SIG-M5 treated with dmso at 0.1 percent for 504 hours (cell line): ENCODE measurements around the gene FHAD1.

Source experiments
- DNase-seq: peaks from one replicate; lab custom pipeline; 2025; ENCODE audit not compliant: unreplicated experiment; lab: John Stamatoyannopoulos, UW

The FHAD1 gene

DNA sequence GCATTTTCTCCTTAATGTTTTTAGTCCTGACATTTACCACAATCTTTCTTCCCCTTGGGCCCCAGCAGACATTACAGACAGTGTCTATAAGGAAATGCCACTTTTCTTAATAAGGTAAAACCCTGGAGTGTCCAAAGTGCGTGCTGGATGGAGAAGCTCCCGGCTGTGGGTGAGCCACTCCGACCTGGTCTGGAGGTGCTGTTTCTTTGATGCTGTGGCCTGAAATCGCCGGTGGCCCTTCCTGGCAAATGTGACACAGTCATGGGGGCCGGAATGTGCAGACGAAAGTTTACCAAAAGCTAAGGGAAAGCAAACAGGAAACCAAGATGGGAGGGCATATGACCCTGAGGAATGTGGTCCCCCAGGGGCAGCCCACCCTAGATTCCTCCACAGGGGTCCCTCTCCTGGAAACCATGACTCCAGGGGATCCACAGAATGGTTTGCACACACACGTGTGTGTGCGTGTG is 77.9 kb downstream of the FHAD1 start:
- no peak for DNase-seq

- no peak for DNase-seq
These were observed 78.5 kb downstream of the FHAD1 start for GRCh38 chr1:15325375-15326085.

GRCh38 chr1:15326691-15327588 is 79.9 kb downstream of the FHAD1 start:
- DNase-seq: no peak

DNA sequence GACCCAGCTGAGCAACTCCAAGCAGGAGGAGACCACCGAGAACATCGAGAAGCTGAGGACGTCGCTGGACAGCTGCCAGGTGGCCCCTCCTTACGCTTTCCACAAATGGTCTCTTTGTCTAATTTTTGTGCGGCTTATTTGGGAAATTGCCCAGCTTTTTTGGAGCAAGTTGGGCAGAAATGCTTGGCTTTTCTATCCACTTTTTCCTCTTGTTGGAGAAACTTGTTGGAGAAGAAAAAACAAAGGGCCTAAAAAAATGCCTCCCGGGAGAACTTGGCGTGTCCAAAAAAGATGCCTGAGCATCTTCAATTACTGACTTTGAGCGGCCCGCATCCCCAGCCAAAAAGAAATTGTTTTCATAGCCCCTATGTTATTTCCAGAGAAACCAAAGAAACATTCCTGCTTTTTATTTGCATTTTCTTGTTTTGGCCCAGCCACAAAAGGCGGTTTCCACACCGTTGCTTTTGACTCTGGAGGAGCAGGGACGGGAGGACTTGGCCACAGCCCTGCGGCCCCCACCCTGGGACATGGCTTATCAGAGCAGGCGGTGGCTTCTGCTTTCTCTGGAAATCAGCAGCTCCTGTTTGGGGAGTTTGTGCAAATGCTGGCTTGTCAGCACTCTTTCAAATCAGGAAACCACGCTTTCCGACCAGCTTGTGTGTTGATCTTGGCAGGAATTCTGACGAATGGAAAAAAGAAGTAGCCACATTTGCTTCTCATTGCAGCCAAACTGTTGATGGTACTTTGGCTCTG is 81.5 kb downstream of the FHAD1 start:
- DNase-seq: no peak

DNA sequence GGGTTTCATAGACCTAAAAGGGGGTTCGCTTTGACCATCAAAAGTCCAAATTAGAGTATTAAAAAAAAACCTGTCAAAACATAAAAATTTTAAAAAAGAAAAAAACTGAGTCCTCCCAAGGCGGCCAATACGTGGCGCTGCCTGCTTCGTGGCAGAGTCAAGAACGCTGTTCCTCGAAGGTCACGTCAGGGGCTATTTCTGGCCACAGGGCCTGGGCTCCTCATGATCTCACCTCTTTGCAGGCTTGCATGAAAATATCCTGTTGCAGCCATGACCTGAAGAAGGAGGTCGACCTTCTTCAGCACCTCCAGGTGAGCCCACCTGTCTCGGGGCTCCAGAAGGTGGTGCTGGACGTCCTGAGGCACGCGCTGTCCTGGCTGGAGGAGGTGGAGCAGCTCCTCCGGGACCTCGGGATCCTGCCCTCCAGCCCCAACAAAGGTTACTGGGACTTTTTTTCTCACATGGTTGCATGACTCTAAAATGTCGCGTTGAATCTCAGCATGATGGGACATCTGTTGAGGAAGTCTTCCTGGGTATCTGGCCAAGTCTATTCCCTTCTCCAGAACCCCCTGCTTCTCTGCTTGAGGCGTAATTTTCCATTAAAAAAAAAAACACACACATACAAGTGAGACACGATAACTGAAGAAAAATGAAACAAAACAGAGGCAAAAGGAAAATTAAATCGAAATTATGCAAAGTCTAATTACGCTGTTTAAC is 82.2 kb downstream of the FHAD1 start:
- no peak for DNase-seq

DNA sequence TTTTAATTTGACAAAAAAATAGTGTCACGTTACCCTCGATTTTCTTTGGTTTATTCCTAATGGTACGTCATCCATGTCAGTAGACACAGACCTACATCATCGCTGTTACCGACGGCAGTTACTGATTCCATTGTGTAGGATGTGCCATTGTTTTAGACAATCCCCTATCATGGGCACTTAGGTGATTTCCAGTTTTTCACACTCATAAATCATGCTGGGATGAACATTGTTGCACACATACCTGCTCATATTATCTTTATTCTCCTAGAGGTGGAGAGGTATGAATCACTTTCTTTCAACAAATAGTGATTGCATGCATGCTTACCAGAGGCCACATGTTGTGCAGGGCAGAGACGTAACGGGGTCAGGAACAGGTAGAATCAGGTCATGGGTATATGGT is 83.0 kb downstream of the FHAD1 start:
- no peak for DNase-seq

DNA sequence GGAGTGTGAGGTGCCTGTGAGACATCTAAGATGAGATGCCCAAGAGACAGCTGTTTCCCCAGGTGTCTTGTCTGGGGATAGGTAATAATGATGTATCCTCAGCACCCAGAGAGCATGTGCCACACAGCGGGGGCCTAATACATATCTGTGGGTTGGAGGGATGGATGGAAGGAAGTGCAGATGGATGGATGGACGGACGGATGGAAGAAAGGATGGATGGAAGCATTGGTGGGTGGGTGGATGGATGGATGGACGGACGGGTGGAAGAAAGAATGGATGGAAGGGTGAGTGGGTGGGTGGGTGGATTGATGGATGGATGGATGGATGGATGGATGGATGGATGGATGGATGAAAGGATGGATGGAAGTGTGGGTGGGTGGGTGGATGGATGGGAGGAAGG is 84.2 kb downstream of the FHAD1 start:
- DNase-seq: no peak

GRCh38 chr1:15331734-15332133 is 84.7 kb downstream of the FHAD1 start:
- no peak for DNase-seq

- no peak for DNase-seq
These were observed 85.5 kb downstream of the FHAD1 start for GRCh38 chr1:15332525-15332924.

DNA sequence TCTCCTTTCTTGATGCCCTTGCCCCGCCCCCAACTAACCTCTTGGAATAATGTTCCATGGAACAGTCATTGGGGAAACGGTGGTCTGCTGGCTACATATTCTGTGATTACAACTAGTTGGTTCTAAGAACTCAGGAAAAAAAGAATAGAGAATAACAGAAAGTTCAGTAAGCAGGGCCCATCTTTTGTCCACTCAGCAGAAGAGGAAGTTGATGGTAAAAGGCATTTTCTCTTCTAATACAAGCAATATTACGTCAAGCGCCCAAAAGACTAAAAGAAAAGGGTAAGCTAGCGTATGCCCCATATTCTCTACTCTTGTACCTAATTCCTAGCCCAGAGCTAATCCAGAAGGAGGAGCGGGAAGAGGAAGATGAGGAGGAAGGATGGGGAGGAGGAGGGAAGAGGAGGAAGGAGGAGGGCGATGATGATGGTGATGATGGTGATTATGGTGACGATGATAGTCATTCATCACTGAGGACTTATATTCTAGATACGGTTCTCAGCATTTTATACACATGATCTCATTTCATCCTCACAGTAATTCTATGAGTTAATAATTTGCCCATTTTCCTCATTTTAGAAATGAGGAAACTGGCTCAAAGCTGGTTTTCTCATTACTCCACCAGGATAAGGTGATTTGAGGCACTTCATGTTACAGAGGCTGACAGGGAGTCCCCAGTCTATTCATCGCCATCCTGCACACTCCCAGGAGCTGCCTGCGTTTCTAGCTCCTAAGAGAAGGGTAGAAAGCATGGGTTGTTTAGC is 86.1 kb downstream of the FHAD1 start:
- no peak for DNase-seq

- no peak for DNase-seq
These were observed 88.0 kb downstream of the FHAD1 start for GRCh38 chr1:15334995-15335394.

- no peak for DNase-seq
These were observed 89.8 kb downstream of the FHAD1 start for GRCh38 chr1:15336866-15337265.

- no peak for DNase-seq
These were observed 90.8 kb downstream of the FHAD1 start for GRCh38 chr1:15337656-15338402.

- no peak for DNase-seq
These were observed 92.5 kb downstream of the FHAD1 start for GRCh38 chr1:15339570-15339969.

DNA sequence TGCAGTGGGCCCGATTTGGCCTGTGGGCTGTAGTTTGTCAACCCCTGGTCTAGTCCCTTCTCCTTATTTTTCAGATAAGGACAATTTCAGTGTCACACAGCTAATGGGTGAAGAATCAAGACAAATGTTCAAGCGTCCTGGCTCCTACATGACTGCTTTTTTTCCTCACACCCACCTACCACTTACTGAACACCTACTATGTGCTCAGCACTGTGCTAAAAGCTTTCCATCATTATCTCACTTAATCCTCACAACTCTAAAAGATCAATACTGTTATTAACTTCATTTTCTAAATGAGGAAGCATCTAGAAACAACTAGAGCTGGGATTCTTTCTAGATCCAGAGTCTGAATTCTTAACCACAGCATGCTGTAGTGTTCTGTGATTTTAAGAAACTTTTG is 94.2 kb downstream of the FHAD1 start:
- DNase-seq: no peak

DNA sequence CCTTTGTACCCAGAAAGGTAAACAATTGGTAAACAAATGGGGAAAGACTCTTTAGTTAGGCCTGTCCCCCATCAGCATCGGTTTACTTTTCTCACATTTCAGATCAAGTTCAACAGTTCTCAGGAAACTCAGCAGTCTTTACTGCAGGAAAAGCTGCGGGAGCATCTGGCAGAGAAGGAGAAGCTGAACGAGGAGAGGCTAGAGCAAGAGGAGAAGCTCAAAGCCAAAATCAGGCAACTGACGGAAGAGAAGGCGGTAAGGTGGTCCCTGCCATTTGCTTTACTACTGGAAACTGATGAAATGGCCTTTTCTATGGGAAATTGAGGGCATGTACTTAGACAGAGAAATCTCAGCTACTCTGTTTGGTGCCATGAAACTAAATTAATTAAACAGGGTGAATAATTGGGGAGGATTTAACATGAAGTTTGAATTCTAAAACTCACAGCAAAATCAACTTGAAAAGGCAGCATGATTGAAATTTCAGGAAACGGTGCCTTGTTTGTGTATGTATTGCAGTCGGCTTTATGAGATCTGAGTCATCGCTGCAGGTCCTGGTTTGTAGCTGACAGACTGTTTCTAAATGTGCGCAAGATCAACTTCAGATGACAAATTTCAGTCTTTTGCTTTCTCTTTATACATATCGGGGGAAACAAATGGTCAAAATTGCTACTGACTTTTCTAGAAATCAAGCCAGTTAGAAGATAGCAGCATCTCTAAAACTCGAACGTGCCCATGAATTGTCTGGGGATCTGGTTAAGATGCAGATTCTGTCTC is 94.8 kb downstream of the FHAD1 start:
- peak; percentile 64 for DNase-seq

DNA sequence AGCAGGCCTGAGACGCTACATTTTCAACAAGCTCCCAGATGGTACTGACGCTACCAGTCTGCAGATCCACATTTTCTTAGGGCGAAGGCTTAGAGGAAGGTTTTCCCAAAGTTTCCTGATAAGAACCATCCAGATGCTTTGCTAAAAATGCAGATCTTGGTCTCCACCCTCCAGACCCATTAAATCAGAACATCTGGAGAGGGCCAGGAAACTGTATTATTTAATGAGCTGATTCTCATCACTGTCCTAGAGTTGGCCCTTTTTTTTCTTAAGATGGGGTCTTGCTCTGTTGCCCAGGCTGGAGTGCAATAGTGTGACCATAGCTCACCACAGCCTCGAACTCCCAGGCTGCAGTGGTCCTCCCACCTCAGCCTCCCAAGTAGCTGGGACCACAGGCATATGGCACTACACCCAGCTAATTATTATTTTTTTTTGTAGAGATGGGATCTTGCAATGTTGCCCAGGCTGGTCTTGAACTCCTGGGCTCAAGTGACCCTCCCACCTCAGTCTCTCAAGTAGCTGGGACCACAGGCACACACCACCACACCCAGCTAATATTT is 95.5 kb downstream of the FHAD1 start:
- DNase-seq: no peak

DNA sequence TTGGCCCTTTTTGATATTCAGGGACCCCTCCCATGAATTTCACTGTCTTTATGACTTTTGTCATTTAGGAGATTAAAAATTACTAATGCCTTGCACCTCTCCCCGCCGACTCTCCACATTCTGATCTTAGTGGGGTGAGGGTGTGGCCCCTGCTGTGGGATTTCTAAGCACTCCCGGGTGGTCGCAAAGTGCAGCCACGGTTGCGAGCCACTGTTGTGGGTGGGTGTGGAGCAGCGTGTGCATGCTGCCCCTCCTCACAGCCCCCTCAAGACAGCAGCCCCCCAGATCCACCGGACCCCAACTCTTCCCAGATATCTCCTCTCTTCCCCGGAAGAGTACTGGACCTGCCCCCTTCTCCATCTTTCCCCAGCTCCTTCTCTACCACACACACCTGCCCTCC is 96.1 kb downstream of the FHAD1 start:
- no peak for DNase-seq
